Upper lobe of left lung (tissue), 4 donors: ENCODE data around the gene TBX18.

ENCODE experiments used
- CTCF ChIP-seq, 6 experiments: fragments of 450-650 bp in 4 of 6; fragments of 200-600 bp in 2 of 6; sonication (generic) in 2 of 6; IDR thresholded peaks; one replicate each; pipeline ENCODE4 v1.5.1; 2016 to 2019; ENCODE audit warnings: antibody characterized with exemption in 6 of 6
- POLR2A ChIP-seq, 4 donors: fragments of 450-650 bp; IDR thresholded peaks; one replicate each; pipeline ENCODE4 v1.5.1; 2016 to 2017; ENCODE audit warnings: antibody characterized with exemption in 4 of 4, mild to moderate bottlenecking in 2 of 4
- POLR2AphosphoS5 ChIP-seq, 2 donors: sonication (generic); formaldehyde crosslinking; IDR thresholded peaks; one replicate each; pipeline ENCODE4 v1.5.1; 2017; ENCODE audit warnings: antibody characterized with exemption in 2 of 2

DNA sequence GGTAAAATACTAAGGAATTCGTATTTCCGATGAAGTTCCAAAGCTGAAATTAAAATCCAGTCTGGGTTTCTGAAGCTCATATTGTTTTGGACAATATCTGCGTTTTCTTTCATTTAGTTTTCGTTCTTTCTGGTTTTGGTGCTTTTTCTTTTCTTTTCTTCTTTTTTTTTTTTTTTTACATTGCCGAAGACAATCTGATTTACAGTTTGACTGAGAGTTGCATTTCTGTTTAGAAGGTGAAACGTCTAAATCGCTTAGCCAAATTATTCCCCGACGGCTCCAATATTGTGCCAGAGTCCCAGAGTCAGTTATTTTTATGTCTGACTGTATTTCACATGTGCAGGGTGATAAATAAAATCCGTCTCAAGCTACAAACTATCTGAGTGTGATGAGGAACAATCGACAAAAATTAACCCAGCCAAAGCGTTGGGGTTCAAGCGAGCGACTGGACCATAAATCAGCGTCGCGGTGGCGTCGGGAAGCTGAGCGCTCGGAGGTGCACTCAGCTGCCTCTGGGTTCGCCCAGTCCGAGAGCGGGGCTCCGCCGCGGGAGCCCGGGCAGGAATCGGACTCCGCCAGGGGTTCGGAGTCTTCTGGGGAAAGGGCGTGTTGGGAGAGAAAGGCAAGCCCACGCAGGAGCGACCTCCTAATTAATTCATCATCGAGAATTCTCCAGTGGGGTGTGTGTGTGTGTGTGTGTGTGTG is 8.2 kb upstream of the TBX18 start:
- TF ChIP-seq CTCF (IDR thresholded peaks at IDR 0.05) (no peak), POLR2A (IDR thresholded peaks at IDR 0.05) (no peak), POLR2AphosphoS5 (IDR thresholded peaks at IDR 0.05) (no peak)
